H1 (cell line): ENCODE results near the gene HMGXB3. TPM values are rescaled to one million over a fixed set of nuclear protein-coding genes. Genes with fewer than 3 reads are reported as not detected.

Experiments
- CTCF ChIA-PET: fragments of 300-600 bp; sonication (Branson Sonifier 250); formaldehyde crosslinking; loops from one replicate; lab custom pipeline; 2021; ENCODE audit not compliant: partially characterized antibody; lab: Charles Lee
- POLR2A ChIA-PET: fragments of 300-600 bp; sonication (Branson Sonifier 250); formaldehyde crosslinking; loops from one replicate; lab custom pipeline; 2021; ENCODE audit warnings: inconsistent platforms; ENCODE audit not compliant: partially characterized antibody; lab: Charles Lee
- DNase-seq, 2 experiments: peaks; one replicate each; pipeline versions ENCODE4 v3.0.0 to v3.0.0-alpha.2; 2010 to 2022; ENCODE audit warnings: low spot score in 2 of 2, low read depth in 1 of 2, mixed read lengths in 1 of 2
- FAIRE-seq: peaks from 2 replicates; lab custom pipeline; 2011; peaks lifted over from hg19 to GRCh38; lab: Jason Lieb, UNC
- H2AFZ ChIP-seq: 2 replicates; pipeline ENCODE4 v1.8.1; 2012; ENCODE audit warnings: low read length, inconsistent platforms
- H2AK5ac ChIP-seq: 2 replicates; pipeline ENCODE4 v1.6.1; 2013; ENCODE audit warnings: low read depth, low read length
- H2BK120ac ChIP-seq: replicated peaks from 2 replicates; pipeline ENCODE3; 2013; ENCODE audit warnings: low read depth, low read length, inconsistent platforms
- H2BK12ac ChIP-seq: 2 replicates; pipeline ENCODE4 v1.6.1; 2013; ENCODE audit warnings: low read depth, low read length
- H2BK15ac ChIP-seq: 2 replicates; pipeline ENCODE4 v1.6.1; 2013; ENCODE audit warnings: low read length
- H2BK20ac ChIP-seq: 2 replicates; pipeline ENCODE4 v1.6.1; 2013; ENCODE audit warnings: low read length
- H2BK5ac ChIP-seq: 2 replicates; pipeline ENCODE4 v1.6.1; 2013; ENCODE audit warnings: low read depth, low read length
- H3K14ac ChIP-seq: 2 replicates; pipeline ENCODE4 v1.6.1; 2013; ENCODE audit warnings: inconsistent platforms; ENCODE audit not compliant: insufficient read length
- H3K18ac ChIP-seq: 2 replicates; pipeline ENCODE4 v1.6.1; 2013; ENCODE audit warnings: low read length; ENCODE audit errors: extremely low read depth
- H3K23ac ChIP-seq: 2 replicates; pipeline ENCODE4 v1.6.1; 2013; ENCODE audit warnings: inconsistent platforms; ENCODE audit not compliant: insufficient read length
- H3K23me2 ChIP-seq: 2 replicates; pipeline ENCODE4 v1.6.1; 2013; ENCODE audit warnings: low read depth, low read length
- H3K27ac ChIP-seq: 2 replicates; pipeline ENCODE4 v1.6.1; 2011; ENCODE audit warnings: low read depth, low read length, inconsistent platforms
- H3K27me3 ChIP-seq, 4 experiments: replicated peaks in 1 of 4; 1 replicate in 1 of 4; 2 replicates in 3 of 4; pipeline versions ENCODE4 v1.6.1 to v1.8.1; 2011 to 2013; ENCODE audit warnings: low read length in 3 of 4, mild to moderate bottlenecking in 3 of 4, inconsistent platforms in 2 of 4, mixed read lengths in 2 of 4, moderate library complexity in 1 of 4; ENCODE audit not compliant: control insufficient read depth in 3 of 4, insufficient read depth in 3 of 4; ENCODE audit errors: extremely low read depth in 1 of 4
- H3K36me3 ChIP-seq, 4 experiments: 2 replicates each; pipeline versions ENCODE4 v1.6.1 to v1.8.1; 2011 to 2013; ENCODE audit warnings: mild to moderate bottlenecking in 4 of 4, low read length in 3 of 4, moderate library complexity in 2 of 4, control low read depth in 1 of 4, inconsistent platforms in 1 of 4; ENCODE audit not compliant: insufficient read depth in 4 of 4, control insufficient read depth in 2 of 4
- H3K4ac ChIP-seq: replicated peaks from 2 replicates; pipeline ENCODE3; 2013; ENCODE audit warnings: low read length, low read depth, mixed read lengths, inconsistent platforms; ENCODE audit not compliant: insufficient read length
- H3K4me1 ChIP-seq, 4 experiments: replicated peaks in 1 of 4; 1 replicate in 1 of 4; 2 replicates in 3 of 4; pipeline versions ENCODE4 v1.6.1 to v1.8.1; 2011 to 2013; ENCODE audit warnings: low read length in 3 of 4, inconsistent platforms in 2 of 4, mixed read lengths in 1 of 4; ENCODE audit not compliant: insufficient read depth in 4 of 4, control insufficient read depth in 3 of 4
- H3K4me2 ChIP-seq, 2 experiments: 2 replicates each; pipeline versions ENCODE4 v1.6.1 to v1.8.1; 2011 to 2013; ENCODE audit warnings: low read depth in 2 of 2, low read length in 2 of 2, control low read depth in 1 of 2, inconsistent platforms in 1 of 2, mild to moderate bottlenecking in 1 of 2; ENCODE audit not compliant: insufficient read depth in 1 of 2
- H3K4me3 ChIP-seq, 4 experiments: fragments of 200-600, 300-600 bp in 1 of 4; sonication (generic), shearing (Covaris generic), sonication (Bioruptor Twin) in 1 of 4; 2 replicates each; pipeline versions ENCODE4 v1.5.1 to v1.8.1; 2011 to 2016; ENCODE audit warnings: low read length in 4 of 4, low read depth in 3 of 4, control low read depth in 2 of 4, inconsistent platforms in 2 of 4, mild to moderate bottlenecking in 2 of 4, mixed read lengths in 1 of 4, moderate library complexity in 1 of 4; ENCODE audit not compliant: insufficient read depth in 2 of 4; ENCODE audit errors: extremely low read depth in 1 of 4
- H3K56ac ChIP-seq: replicated peaks from 2 replicates; pipeline ENCODE3; 2013; ENCODE audit warnings: low read depth, mild to moderate bottlenecking, mixed read lengths, low read length, inconsistent platforms; ENCODE audit not compliant: insufficient read length
- H3K79me1 ChIP-seq: 2 replicates; pipeline ENCODE4 v1.6.1; 2013; ENCODE audit warnings: low read depth, low read length, control low read depth
- H3K79me2 ChIP-seq, 2 experiments: 2 replicates each; pipeline versions ENCODE4 v1.6.1 to v1.8.1; 2012 to 2013; ENCODE audit warnings: low read length in 2 of 2, mild to moderate bottlenecking in 2 of 2, inconsistent platforms in 1 of 2; ENCODE audit not compliant: insufficient read depth in 2 of 2, control insufficient read depth in 1 of 2
- H3K9ac ChIP-seq, 4 experiments: replicated peaks in 1 of 4; 1 replicate in 1 of 4; 2 replicates in 3 of 4; pipeline versions ENCODE4 v1.6.1 to v1.8.1; 2011 to 2013; ENCODE audit warnings: low read depth in 3 of 4, low read length in 3 of 4, control low read depth in 2 of 4, mild to moderate bottlenecking in 2 of 4, moderate library complexity in 2 of 4, inconsistent platforms in 1 of 4; ENCODE audit errors: extremely low read depth in 1 of 4
- H3K9me3 ChIP-seq, 2 experiments: 2 replicates each; pipeline versions ENCODE4 v1.6.1 to v1.8.1; 2012 to 2013; ENCODE audit warnings: mild to moderate bottlenecking in 2 of 2, moderate library complexity in 2 of 2, control low read depth in 1 of 2, inconsistent platforms in 1 of 2, low read depth in 1 of 2, low read length in 1 of 2, mixed read lengths in 1 of 2; ENCODE audit not compliant: insufficient read depth in 2 of 2
- H4K20me1 ChIP-seq, 2 experiments: replicated peaks in 1 of 2; 2 replicates each; pipeline versions ENCODE3 to v1.8.1; 2011 to 2013; ENCODE audit warnings: inconsistent platforms in 2 of 2, low read length in 2 of 2, mild to moderate bottlenecking in 1 of 2; ENCODE audit not compliant: insufficient read depth in 2 of 2, control insufficient read depth in 1 of 2
- H4K5ac ChIP-seq: 2 replicates; pipeline ENCODE4 v1.6.1; 2013; ENCODE audit warnings: low read length, low read depth, mixed read lengths, inconsistent platforms; ENCODE audit not compliant: insufficient read length
- H4K8ac ChIP-seq: 2 replicates; pipeline ENCODE4 v1.8.0; 2013; ENCODE audit warnings: mild to moderate bottlenecking, moderate library complexity, low read length, inconsistent platforms; ENCODE audit not compliant: insufficient read depth; ENCODE audit errors: extremely low read depth
- H4K91ac ChIP-seq: replicated peaks from 2 replicates; pipeline ENCODE3; 2013; ENCODE audit warnings: low read length, mixed read lengths, inconsistent platforms; ENCODE audit not compliant: insufficient read length
- BRCA1 ChIP-seq: IDR thresholded peaks from 2 replicates; pipeline ENCODE4 v1.6.1; 2012; ENCODE audit warnings: low read depth, low read length, improper control_type of control experiment
- CEBPB ChIP-seq: IDR thresholded peaks from 2 replicates; pipeline ENCODE4 v1.6.1; 2012; ENCODE audit warnings: low read depth, low read length
- CHD2 ChIP-seq: IDR thresholded peaks from 2 replicates; pipeline ENCODE4 v1.6.1; 2012; ENCODE audit warnings: low read length, improper control_type of control experiment
- CREB1 ChIP-seq: IDR thresholded peaks from 2 replicates; pipeline ENCODE4 v1.6.1; 2012; ENCODE audit warnings: inconsistent platforms
- CTBP2 ChIP-seq: IDR thresholded peaks from 2 replicates; pipeline ENCODE4 v1.7.0; 2011; ENCODE audit warnings: borderline replicate concordance, mild to moderate bottlenecking, moderate library complexity, mixed read lengths, low read length; ENCODE audit not compliant: insufficient read depth, insufficient read length
- EP300 ChIP-seq, 2 experiments: IDR thresholded peaks; 1 replicate in 1 of 2; 2 replicates in 1 of 2; pipeline ENCODE4 v1.6.1; 2011 to 2012; ENCODE audit warnings: low read depth in 2 of 2, low read length in 2 of 2, mild to moderate bottlenecking in 2 of 2, borderline replicate concordance in 1 of 2, inconsistent platforms in 1 of 2, moderate library complexity in 1 of 2
- GTF2F1 ChIP-seq: IDR thresholded peaks from 2 replicates; pipeline ENCODE4 v1.6.1; 2012; ENCODE audit warnings: low read depth, low read length, improper control_type of control experiment, borderline replicate concordance
- KDM5A ChIP-seq: fragments of 200-600 bp; IDR thresholded peaks from 2 replicates; pipeline ENCODE4 v1.7.1; 2012; ENCODE audit warnings: mild to moderate bottlenecking, low read length, inconsistent platforms, mixed read lengths
- MAFK ChIP-seq: IDR thresholded peaks from 2 replicates; pipeline ENCODE4 v1.6.1; 2012; ENCODE audit warnings: low read depth, mild to moderate bottlenecking, improper control_type of control experiment, low read length
- NANOG ChIP-seq: IDR thresholded peaks from 2 replicates; pipeline ENCODE4 v1.6.1; 2011; ENCODE audit warnings: low read length, low read depth, mild to moderate bottlenecking, inconsistent platforms; ENCODE audit not compliant: insufficient read depth, poor library complexity, severe bottlenecking
- POLR2A ChIP-seq, 2 experiments: IDR thresholded peaks; 1 replicate in 1 of 2; 2 replicates in 1 of 2; pipeline ENCODE4 v1.6.1; 2011; ENCODE audit warnings: low read depth in 2 of 2, low read length in 2 of 2, mild to moderate bottlenecking in 2 of 2; ENCODE audit errors: control extremely low read depth in 1 of 2
- POLR2AphosphoS5 ChIP-seq: IDR thresholded peaks from 2 replicates; pipeline ENCODE4 v1.6.1; 2011; ENCODE audit warnings: low read depth, low read length
- RBBP5 ChIP-seq: IDR thresholded peaks from 2 replicates; pipeline ENCODE4 v1.7.1; 2012; ENCODE audit warnings: low read depth, mild to moderate bottlenecking, inconsistent platforms, low read length, moderate library complexity, borderline replicate concordance
- USF2 ChIP-seq: IDR thresholded peaks from 2 replicates; pipeline ENCODE4 v1.6.1; 2011; ENCODE audit warnings: low read length, improper control_type of control experiment
- WGBS, 2 experiments: shearing (Covaris generic) in 1 of 2; methylation state at CpG; one replicate each; pipeline versions ENCODE4 v1.1.6 to v1.1.7; 2013 to 2015; ENCODE audit warnings: low lambda C conversion rate in 2 of 2, mixed read lengths in 2 of 2, inconsistent platforms in 1 of 2, low coverage in 1 of 2, missing lambda C conversion rate in 1 of 2; ENCODE audit not compliant: insufficient replicate concordance in 2 of 2, insufficient coverage in 1 of 2, insufficient read length in 1 of 2; ENCODE audit errors: extremely low coverage in 1 of 2, missing lambda C conversion rate in 1 of 2; 5-methylcytosine and 5-hydroxymethylcytosine counted together
- polyA plus RNA-seq, 7 experiments: library from polyadenylated mRNA; depleted of rRNA in 3 of 7; stranded (reverse) in 5 of 7; unstranded in 2 of 7; fragments of >200 nt in 5 of 7; fragments of 200-250 nt in 2 of 7; gene quantifications; 1 replicate in 5 of 7; 2 replicates in 1 of 7; 4 replicates in 1 of 7; pipeline versions ENCODE4 v1.2.1 to v1.2.3, GENCODE V29; 2011 to 2013; ENCODE audit warnings: missing spikeins in 2 of 7, mixed read lengths in 2 of 7
- total RNA-seq: library from RNA; stranded (reverse); fragmentation: NEBNext Ultra II Directional; extraction: Animal tissue kit (Norgen Biotek cat#: 25700); gene quantifications from 2 replicates; pipeline ENCODE4 v1.2.1, GENCODE V29; 2021

HMGXB3 gene
- total and polyA plus RNA-seq, 2 of the 8 experiments (the other 6 are each of a cell fraction or from before 2014, with no cell fraction given) = 26.8 to 28.0 TPM

GRCh38 chr5:150046031-150046430 is 45.5 kb downstream of the HMGXB3 start:
- no peak overlapping the region for H3K4me3 ChIP-seq
- H3K27ac ChIP-seq = no peak overlapping the region
- H3K56ac ChIP-seq = no peak overlapping the region
- no peaks in the 10 kb centered on the region for H3K23me2 ChIP-seq
- H3K4me1 ChIP-seq = no peaks in the 10 kb centered on the region
- ChIA-PET POLR2A (no interaction called here), CTCF (interaction anchor here (0.6 to 2.3 kb wide), 27 partner anchors 9 to 418 kb away, joined by 3 to 10 read pairs (median 4); no protein-coding TSS in a partner anchor)
- no peak overlapping the region for H3K14ac ChIP-seq
- H4K20me1 ChIP-seq = peaks cover 0 to 5% of the 10 kb centered on the region in 2 experiments
- peaks cover 31 to 76% (median 67%) of the 10 kb centered on the region in 4 experiments for H3K36me3 ChIP-seq
- H3K23ac ChIP-seq = no peak overlapping the region
- H3K18ac ChIP-seq = no peak overlapping the region
- no peak overlapping the region for H3K9ac ChIP-seq
- no peak overlapping the region for H2AK5ac ChIP-seq
- DNase-seq (no peak), FAIRE-seq (no peak)
- H3K9me3 ChIP-seq = no peaks in the 10 kb centered on the region
- H3K79me1 ChIP-seq = no peaks in the 10 kb centered on the region
- no peak overlapping the region for H2BK5ac ChIP-seq
- WGBS, 2 experiments = 69% methylated on average over 6 of the region's 6 CpGs; no CpG with 5 or more reads in 1 of the 2 experiments
- H3K4ac ChIP-seq = no peak overlapping the region
- no peak overlapping the region for H4K91ac ChIP-seq
- H3K4me2 ChIP-seq = no peak overlapping the region
- H2BK120ac ChIP-seq = no peak overlapping the region
- no peaks in the 10 kb centered on the region for H3K79me2 ChIP-seq
- H3K27me3 ChIP-seq = no peaks in the 10 kb centered on the region
- no peak overlapping the region for H2BK20ac ChIP-seq
- H2BK15ac ChIP-seq = no peak overlapping the region
- H2AFZ ChIP-seq = no peak overlapping the region
- H4K5ac ChIP-seq = no peak overlapping the region
- H2BK12ac ChIP-seq = no peak overlapping the region
- no peak overlapping the region for H4K8ac ChIP-seq
- TF ChIP-seq POLR2A (IDR thresholded peaks at IDR 0.05; ENCODE audit: control extremely low read depth in 1 of 2, low read depth in 2 of 2, low read length in 2 of 2) (no peak), CREB1 (no peak), EP300 (IDR thresholded peaks at IDR 0.05; ENCODE audit: borderline replicate concordance in 1 of 2, low read depth in 2 of 2, low read length in 2 of 2) (no peak), RBBP5 (no peak), USF2 (no peak), CTBP2 (no peak), CHD2 (no peak), POLR2AphosphoS5 (no peak), KDM5A (no peak), MAFK (no peak), BRCA1 (no peak), NANOG (no peak), GTF2F1 (no peak), CEBPB (no peak)
